H1 (cell line): ENCODE measurements around the gene YPEL2. TPM values are rescaled to one million over a fixed set of nuclear protein-coding genes. Genes with fewer than 3 reads are reported as not detected.

Experiments
- CTCF ChIA-PET: fragments of 300-600 bp; sonication (Branson Sonifier 250); formaldehyde crosslinking; loops from one replicate; lab custom pipeline; 2021; ENCODE audit not compliant: partially characterized antibody; lab: Charles Lee
- POLR2A ChIA-PET: fragments of 300-600 bp; sonication (Branson Sonifier 250); formaldehyde crosslinking; loops from one replicate; lab custom pipeline; 2021; ENCODE audit warnings: inconsistent platforms; ENCODE audit not compliant: partially characterized antibody; lab: Charles Lee
- DNase-seq, 2 experiments: peaks; one replicate each; pipeline versions ENCODE4 v3.0.0 to v3.0.0-alpha.2; 2010 to 2022; ENCODE audit warnings: low spot score in 2 of 2, low read depth in 1 of 2, mixed read lengths in 1 of 2
- FAIRE-seq: peaks from 2 replicates; lab custom pipeline; 2011; peaks lifted over from hg19 to GRCh38; lab: Jason Lieb, UNC
- H2AFZ ChIP-seq: 2 replicates; pipeline ENCODE4 v1.8.1; 2012; ENCODE audit warnings: low read length, inconsistent platforms
- H2AK5ac ChIP-seq: 2 replicates; pipeline ENCODE4 v1.6.1; 2013; ENCODE audit warnings: low read depth, low read length
- H2BK120ac ChIP-seq: replicated peaks from 2 replicates; pipeline ENCODE3; 2013; ENCODE audit warnings: low read depth, low read length, inconsistent platforms
- H2BK12ac ChIP-seq: 2 replicates; pipeline ENCODE4 v1.6.1; 2013; ENCODE audit warnings: low read depth, low read length
- H2BK15ac ChIP-seq: 2 replicates; pipeline ENCODE4 v1.6.1; 2013; ENCODE audit warnings: low read length
- H2BK20ac ChIP-seq: 2 replicates; pipeline ENCODE4 v1.6.1; 2013; ENCODE audit warnings: low read length
- H2BK5ac ChIP-seq: 2 replicates; pipeline ENCODE4 v1.6.1; 2013; ENCODE audit warnings: low read depth, low read length
- H3K14ac ChIP-seq: 2 replicates; pipeline ENCODE4 v1.6.1; 2013; ENCODE audit warnings: inconsistent platforms; ENCODE audit not compliant: insufficient read length
- H3K18ac ChIP-seq: 2 replicates; pipeline ENCODE4 v1.6.1; 2013; ENCODE audit warnings: low read length; ENCODE audit errors: extremely low read depth
- H3K23ac ChIP-seq: 2 replicates; pipeline ENCODE4 v1.6.1; 2013; ENCODE audit warnings: inconsistent platforms; ENCODE audit not compliant: insufficient read length
- H3K23me2 ChIP-seq: 2 replicates; pipeline ENCODE4 v1.6.1; 2013; ENCODE audit warnings: low read depth, low read length
- H3K27ac ChIP-seq: 2 replicates; pipeline ENCODE4 v1.6.1; 2011; ENCODE audit warnings: low read depth, low read length, inconsistent platforms
- H3K27me3 ChIP-seq, 4 experiments: replicated peaks in 1 of 4; 1 replicate in 1 of 4; 2 replicates in 3 of 4; pipeline versions ENCODE4 v1.6.1 to v1.8.1; 2011 to 2013; ENCODE audit warnings: low read length in 3 of 4, mild to moderate bottlenecking in 3 of 4, inconsistent platforms in 2 of 4, mixed read lengths in 2 of 4, moderate library complexity in 1 of 4; ENCODE audit not compliant: control insufficient read depth in 3 of 4, insufficient read depth in 3 of 4; ENCODE audit errors: extremely low read depth in 1 of 4
- H3K36me3 ChIP-seq, 4 experiments: 2 replicates each; pipeline versions ENCODE4 v1.6.1 to v1.8.1; 2011 to 2013; ENCODE audit warnings: mild to moderate bottlenecking in 4 of 4, low read length in 3 of 4, moderate library complexity in 2 of 4, control low read depth in 1 of 4, inconsistent platforms in 1 of 4; ENCODE audit not compliant: insufficient read depth in 4 of 4, control insufficient read depth in 2 of 4
- H3K4ac ChIP-seq: replicated peaks from 2 replicates; pipeline ENCODE3; 2013; ENCODE audit warnings: low read length, low read depth, mixed read lengths, inconsistent platforms; ENCODE audit not compliant: insufficient read length
- H3K4me1 ChIP-seq, 4 experiments: replicated peaks in 1 of 4; 1 replicate in 1 of 4; 2 replicates in 3 of 4; pipeline versions ENCODE4 v1.6.1 to v1.8.1; 2011 to 2013; ENCODE audit warnings: low read length in 3 of 4, inconsistent platforms in 2 of 4, mixed read lengths in 1 of 4; ENCODE audit not compliant: insufficient read depth in 4 of 4, control insufficient read depth in 3 of 4
- H3K4me2 ChIP-seq, 2 experiments: 2 replicates each; pipeline versions ENCODE4 v1.6.1 to v1.8.1; 2011 to 2013; ENCODE audit warnings: low read depth in 2 of 2, low read length in 2 of 2, control low read depth in 1 of 2, inconsistent platforms in 1 of 2, mild to moderate bottlenecking in 1 of 2; ENCODE audit not compliant: insufficient read depth in 1 of 2
- H3K4me3 ChIP-seq, 4 experiments: fragments of 200-600, 300-600 bp in 1 of 4; sonication (generic), shearing (Covaris generic), sonication (Bioruptor Twin) in 1 of 4; 2 replicates each; pipeline versions ENCODE4 v1.5.1 to v1.8.1; 2011 to 2016; ENCODE audit warnings: low read length in 4 of 4, low read depth in 3 of 4, control low read depth in 2 of 4, inconsistent platforms in 2 of 4, mild to moderate bottlenecking in 2 of 4, mixed read lengths in 1 of 4, moderate library complexity in 1 of 4; ENCODE audit not compliant: insufficient read depth in 2 of 4; ENCODE audit errors: extremely low read depth in 1 of 4
- H3K56ac ChIP-seq: replicated peaks from 2 replicates; pipeline ENCODE3; 2013; ENCODE audit warnings: low read depth, mild to moderate bottlenecking, mixed read lengths, low read length, inconsistent platforms; ENCODE audit not compliant: insufficient read length
- H3K79me1 ChIP-seq: 2 replicates; pipeline ENCODE4 v1.6.1; 2013; ENCODE audit warnings: low read depth, low read length, control low read depth
- H3K79me2 ChIP-seq, 2 experiments: 2 replicates each; pipeline versions ENCODE4 v1.6.1 to v1.8.1; 2012 to 2013; ENCODE audit warnings: low read length in 2 of 2, mild to moderate bottlenecking in 2 of 2, inconsistent platforms in 1 of 2; ENCODE audit not compliant: insufficient read depth in 2 of 2, control insufficient read depth in 1 of 2
- H3K9ac ChIP-seq, 4 experiments: replicated peaks in 1 of 4; 1 replicate in 1 of 4; 2 replicates in 3 of 4; pipeline versions ENCODE4 v1.6.1 to v1.8.1; 2011 to 2013; ENCODE audit warnings: low read depth in 3 of 4, low read length in 3 of 4, control low read depth in 2 of 4, mild to moderate bottlenecking in 2 of 4, moderate library complexity in 2 of 4, inconsistent platforms in 1 of 4; ENCODE audit errors: extremely low read depth in 1 of 4
- H3K9me3 ChIP-seq, 2 experiments: 2 replicates each; pipeline versions ENCODE4 v1.6.1 to v1.8.1; 2012 to 2013; ENCODE audit warnings: mild to moderate bottlenecking in 2 of 2, moderate library complexity in 2 of 2, control low read depth in 1 of 2, inconsistent platforms in 1 of 2, low read depth in 1 of 2, low read length in 1 of 2, mixed read lengths in 1 of 2; ENCODE audit not compliant: insufficient read depth in 2 of 2
- H4K20me1 ChIP-seq, 2 experiments: replicated peaks in 1 of 2; 2 replicates each; pipeline versions ENCODE3 to v1.8.1; 2011 to 2013; ENCODE audit warnings: inconsistent platforms in 2 of 2, low read length in 2 of 2, mild to moderate bottlenecking in 1 of 2; ENCODE audit not compliant: insufficient read depth in 2 of 2, control insufficient read depth in 1 of 2
- H4K5ac ChIP-seq: 2 replicates; pipeline ENCODE4 v1.6.1; 2013; ENCODE audit warnings: low read length, low read depth, mixed read lengths, inconsistent platforms; ENCODE audit not compliant: insufficient read length
- H4K8ac ChIP-seq: 2 replicates; pipeline ENCODE4 v1.8.0; 2013; ENCODE audit warnings: mild to moderate bottlenecking, moderate library complexity, low read length, inconsistent platforms; ENCODE audit not compliant: insufficient read depth; ENCODE audit errors: extremely low read depth
- H4K91ac ChIP-seq: replicated peaks from 2 replicates; pipeline ENCODE3; 2013; ENCODE audit warnings: low read length, mixed read lengths, inconsistent platforms; ENCODE audit not compliant: insufficient read length
- CTBP2 ChIP-seq: IDR thresholded peaks from 2 replicates; pipeline ENCODE4 v1.7.0; 2011; ENCODE audit warnings: borderline replicate concordance, mild to moderate bottlenecking, moderate library complexity, mixed read lengths, low read length; ENCODE audit not compliant: insufficient read depth, insufficient read length
- EGR1 ChIP-seq: IDR thresholded peaks from 2 replicates; pipeline ENCODE4 v1.6.1; 2011; ENCODE audit warnings: low read depth, low read length, borderline replicate concordance
- HDAC2 ChIP-seq, 2 experiments: fragments of 300-600 bp in 1 of 2; sonication (generic) in 1 of 2; IDR thresholded peaks; 2 replicates each; pipeline ENCODE4 v1.6.1; 2011 to 2012; ENCODE audit warnings: low read depth in 2 of 2, low read length in 2 of 2, mild to moderate bottlenecking in 2 of 2, moderate library complexity in 2 of 2, borderline replicate concordance in 1 of 2, inconsistent platforms in 1 of 2
- MAFK ChIP-seq: IDR thresholded peaks from 2 replicates; pipeline ENCODE4 v1.6.1; 2012; ENCODE audit warnings: low read depth, mild to moderate bottlenecking, improper control_type of control experiment, low read length
- MAX ChIP-seq: IDR thresholded peaks from 2 replicates; pipeline ENCODE4 v1.6.1; 2012; ENCODE audit warnings: inconsistent platforms
- NANOG ChIP-seq: IDR thresholded peaks from 2 replicates; pipeline ENCODE4 v1.6.1; 2011; ENCODE audit warnings: low read length, low read depth, mild to moderate bottlenecking, inconsistent platforms; ENCODE audit not compliant: insufficient read depth, poor library complexity, severe bottlenecking
- PHF8 ChIP-seq: fragments of 200-600 bp; sonication (generic); conservative IDR thresholded peaks from 2 replicates; pipeline ENCODE4 v1.7.1; 2012; ENCODE audit warnings: low read depth, mild to moderate bottlenecking, inconsistent platforms, low read length, moderate library complexity
- POLR2AphosphoS5 ChIP-seq: IDR thresholded peaks from 2 replicates; pipeline ENCODE4 v1.6.1; 2011; ENCODE audit warnings: low read depth, low read length
- POU5F1 ChIP-seq: IDR thresholded peaks from 2 replicates; pipeline ENCODE4 v1.6.1; 2011; ENCODE audit warnings: low read depth, mild to moderate bottlenecking, low read length, moderate library complexity
- RAD21 ChIP-seq, 2 experiments: IDR thresholded peaks in 1 of 2; conservative IDR thresholded peaks in 1 of 2; 2 replicates each; pipeline ENCODE4 v1.6.1; 2011; ENCODE audit warnings: low read depth in 2 of 2, low read length in 2 of 2, improper control_type of control experiment in 1 of 2, inconsistent platforms in 1 of 2, mild to moderate bottlenecking in 1 of 2, moderate library complexity in 1 of 2
- RXRA ChIP-seq: IDR thresholded peaks from 2 replicates; pipeline ENCODE4 v1.6.1; 2011; ENCODE audit warnings: low read depth, mild to moderate bottlenecking, low read length, moderate library complexity; ENCODE audit not compliant: insufficient read depth
- SIX5 ChIP-seq: IDR thresholded peaks from 2 replicates; pipeline ENCODE4 v1.6.1; 2011; ENCODE audit warnings: mild to moderate bottlenecking, low read depth, low read length
- TCF12 ChIP-seq: IDR thresholded peaks from 2 replicates; pipeline ENCODE4 v1.6.1; 2011; ENCODE audit warnings: low read depth, mild to moderate bottlenecking, low read length
- WGBS, 2 experiments: shearing (Covaris generic) in 1 of 2; methylation state at CpG; one replicate each; pipeline versions ENCODE4 v1.1.6 to v1.1.7; 2013 to 2015; ENCODE audit warnings: low lambda C conversion rate in 2 of 2, mixed read lengths in 2 of 2, inconsistent platforms in 1 of 2, low coverage in 1 of 2, missing lambda C conversion rate in 1 of 2; ENCODE audit not compliant: insufficient replicate concordance in 2 of 2, insufficient coverage in 1 of 2, insufficient read length in 1 of 2; ENCODE audit errors: extremely low coverage in 1 of 2, missing lambda C conversion rate in 1 of 2; 5-methylcytosine and 5-hydroxymethylcytosine counted together
- polyA plus RNA-seq, 7 experiments: library from polyadenylated mRNA; depleted of rRNA in 3 of 7; stranded (reverse) in 5 of 7; unstranded in 2 of 7; fragments of >200 nt in 5 of 7; fragments of 200-250 nt in 2 of 7; gene quantifications; 1 replicate in 5 of 7; 2 replicates in 1 of 7; 4 replicates in 1 of 7; pipeline versions ENCODE4 v1.2.1 to v1.2.3, GENCODE V29; 2011 to 2013; ENCODE audit warnings: missing spikeins in 2 of 7, mixed read lengths in 2 of 7
- total RNA-seq: library from RNA; stranded (reverse); fragmentation: NEBNext Ultra II Directional; extraction: Animal tissue kit (Norgen Biotek cat#: 25700); gene quantifications from 2 replicates; pipeline ENCODE4 v1.2.1, GENCODE V29; 2021

The YPEL2 gene
- total and polyA plus RNA-seq, 2 of the 8 experiments (the other 6 are each of a cell fraction or from before 2014, with no cell fraction given): 1.6 to 3.5 TPM

GRCh38 chr17:59426031-59426430, 94.6 kb downstream of the YPEL2 start:
- Histone ChIP-seq H3K27ac (no peak overlapping the region), H2BK20ac (no peak overlapping the region), H3K9me3 (no peaks in the 10 kb centered on the region), H3K4me2 (no peak overlapping the region), H2BK12ac (no peak overlapping the region), H4K20me1 (no peaks in the 10 kb centered on the region), H2BK5ac (no peak overlapping the region), H4K5ac (no peak overlapping the region), H3K79me2 (no peaks in the 10 kb centered on the region), H3K27me3 (no peaks in the 10 kb centered on the region), H3K23me2 (no peaks in the 10 kb centered on the region), H3K9ac (no peak overlapping the region), H2BK15ac (no peak overlapping the region), H3K56ac (no peak overlapping the region), H3K4me1 (peaks cover 2 to 12% (median 6%) of the 10 kb centered on the region in 4 experiments; a peak in 5 of 7 replicates), H2AFZ (no peak overlapping the region), H3K4ac (no peak overlapping the region), H4K91ac (no peak overlapping the region), H3K23ac (no peak overlapping the region), H2AK5ac (no peak overlapping the region), H3K14ac (no peak overlapping the region), H2BK120ac (no peak overlapping the region), H3K18ac (no peak overlapping the region), H3K4me3 (no peak overlapping the region), H4K8ac (no peak overlapping the region), H3K36me3 (no peaks in the 10 kb centered on the region), H3K79me1 (no peaks in the 10 kb centered on the region)
- DNase-seq: no peak
- no peak for FAIRE-seq
- WGBS, 2 experiments: 90% methylated on average over 9 of the region's 9 CpGs; no CpG with 5 or more reads in 1 of the 2 experiments
- TF ChIP-seq POU5F1 (no peak), PHF8 (no peak), POLR2AphosphoS5 (no peak), EGR1 (no peak), MAX (no peak), RXRA (no peak), MAFK (no peak), CTBP2 (no peak), SIX5 (no peak), TCF12 (no peak), NANOG (no peak), RAD21 (IDR thresholded peaks at IDR 0.05 in 1 of 2, conservative IDR thresholded peaks at IDR 0.05 in 1 of 2; ENCODE audit: low read depth in 2 of 2, low read length in 2 of 2) (no peak), HDAC2 (IDR thresholded peaks at IDR 0.05; ENCODE audit: borderline replicate concordance in 1 of 2, low read depth in 2 of 2, low read length in 2 of 2) (no peak)
- POLR2A ChIA-PET: interaction anchor here (1.2 kb wide), 1 partner anchor 100 kb away, joined by 3 read pairs; no protein-coding TSS in a partner anchor
- CTCF ChIA-PET: interaction anchor here (0.8 to 5.4 kb wide), 7 partner anchors 14 to 116 kb away, joined by 3 to 37 read pairs (median 4); no protein-coding TSS in a partner anchor
